HUES48 (cell line): ENCODE results near the gene ACCS.

Source experiments
- H3K27ac ChIP-seq: one replicate; pipeline ENCODE4 v1.7.0; 2013; ENCODE audit warnings: low read depth, low read length, inconsistent platforms
- H3K27me3 ChIP-seq: 2 replicates; pipeline ENCODE4 v1.6.1; 2013; ENCODE audit warnings: mild to moderate bottlenecking, low read length; ENCODE audit not compliant: control insufficient read depth, insufficient read depth
- H3K36me3 ChIP-seq: 2 replicates; pipeline ENCODE4 v1.6.1; 2013; ENCODE audit warnings: low read length; ENCODE audit not compliant: control insufficient read depth, insufficient read depth
- H3K4me1 ChIP-seq: 2 replicates; pipeline ENCODE4 v1.6.1; 2013; ENCODE audit warnings: mild to moderate bottlenecking, low read length; ENCODE audit not compliant: control insufficient read depth, insufficient read depth
- H3K4me3 ChIP-seq: 2 replicates; pipeline ENCODE4 v1.5.1; 2013; ENCODE audit warnings: mild to moderate bottlenecking, low read depth, low read length
- H3K9ac ChIP-seq: 2 replicates; pipeline ENCODE4 v1.6.1; 2013; ENCODE audit warnings: mild to moderate bottlenecking, low read depth, low read length, moderate library complexity
- H3K9me3 ChIP-seq: 2 replicates; pipeline ENCODE4 v1.6.1; 2013; ENCODE audit warnings: low read length; ENCODE audit not compliant: control insufficient read depth, insufficient read depth

Gene ACCS

GRCh38 chr11:44071157-44071556 lies 5.1 kb downstream of the ACCS start:
- H3K4me1 ChIP-seq: 0 out of 2 replicates have a peak, but pooled peaks cover 6% of the 10 kb centered on the region
- H3K9me3 ChIP-seq: no peaks in the 10 kb centered on the region
- no peaks in the 10 kb centered on the region for H3K36me3 ChIP-seq
- H3K27ac ChIP-seq: no peak overlapping the region
- peaks cover 15% of the 10 kb centered on the region for H3K27me3 ChIP-seq
- no peak overlapping the region for H3K9ac ChIP-seq
- H3K4me3 ChIP-seq: no peak overlapping the region

DNA sequence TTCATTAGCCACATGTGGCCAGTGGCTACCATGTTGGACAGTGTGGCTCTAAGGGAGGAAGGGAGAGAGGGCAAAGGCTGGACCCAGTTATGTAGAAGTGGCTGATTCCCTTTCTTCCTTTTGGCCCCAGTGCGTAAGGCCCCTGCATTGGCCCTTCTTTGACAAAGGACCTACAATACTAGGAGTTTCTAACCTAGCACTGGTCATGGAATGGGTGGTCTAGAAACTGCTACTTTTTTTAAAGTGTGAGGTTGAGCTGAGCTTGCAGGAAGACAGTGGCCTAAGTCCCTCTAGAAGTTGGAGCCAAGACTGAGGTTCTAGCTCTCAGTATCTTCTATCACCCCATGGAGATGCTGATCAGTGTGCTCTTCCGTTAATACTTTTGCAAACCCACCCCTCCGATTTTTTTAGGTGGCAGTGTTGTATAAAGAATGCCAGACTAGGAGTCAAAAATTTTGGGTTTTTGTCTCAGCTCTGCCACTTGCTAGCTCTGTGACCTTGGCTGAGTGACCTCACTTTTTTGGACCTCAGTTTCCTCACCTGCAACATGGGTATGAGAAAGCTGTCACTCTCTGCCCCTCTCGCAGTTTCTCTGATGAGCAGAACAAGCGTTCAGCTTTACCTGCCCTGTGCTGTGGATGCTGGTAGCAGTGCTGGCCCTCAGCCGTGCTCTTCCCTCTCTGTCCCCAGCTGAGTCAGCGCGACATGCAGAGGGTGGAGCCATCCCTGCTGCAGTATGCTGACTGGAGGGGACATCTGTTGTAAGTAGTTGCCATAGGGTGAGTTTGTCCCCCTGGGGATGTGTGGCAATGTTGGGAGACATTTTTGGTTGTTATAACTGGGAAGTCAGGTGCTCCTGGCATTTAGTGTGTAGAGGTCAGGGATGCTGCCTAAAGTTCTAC lies 6.9 kb downstream of the ACCS start:
- no peaks in the 10 kb centered on the region for H3K9me3 ChIP-seq
- H3K4me1 ChIP-seq: no peaks in the 10 kb centered on the region
- H3K4me3 ChIP-seq: no peak overlapping the region
- no peak overlapping the region for H3K27ac ChIP-seq
- peaks cover under 1% of the 10 kb centered on the region; the same call in 1 of the 2 replicates for H3K27me3 ChIP-seq
- H3K36me3 ChIP-seq: no peaks in the 10 kb centered on the region
- no peak overlapping the region for H3K9ac ChIP-seq

DNA sequence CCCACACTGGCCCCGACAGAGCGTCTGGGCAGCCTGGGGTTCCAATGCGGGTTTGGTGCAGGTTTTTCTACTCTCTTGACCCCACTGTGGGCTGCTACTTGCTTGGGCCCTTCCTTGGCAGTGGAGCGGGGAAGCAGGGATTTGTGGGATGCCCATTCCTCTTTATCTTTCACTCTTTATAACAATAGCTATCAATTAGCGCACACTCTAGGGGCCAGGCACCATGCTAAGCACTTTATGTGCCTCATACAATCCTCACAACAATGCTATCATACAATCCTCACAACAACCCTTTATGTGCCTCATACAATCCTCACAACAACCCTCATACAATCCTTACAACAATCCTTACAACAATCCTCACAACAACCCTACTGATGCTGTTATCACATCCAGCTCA lies 12.7 kb downstream of the ACCS start:
- no peak overlapping the region for H3K9ac ChIP-seq
- H3K36me3 ChIP-seq: no peaks in the 10 kb centered on the region
- H3K9me3 ChIP-seq: no peaks in the 10 kb centered on the region
- no peak overlapping the region for H3K27ac ChIP-seq
- no peaks in the 10 kb centered on the region for H3K4me1 ChIP-seq
- H3K27me3 ChIP-seq: no peaks in the 10 kb centered on the region
- no peak overlapping the region for H3K4me3 ChIP-seq

DNA sequence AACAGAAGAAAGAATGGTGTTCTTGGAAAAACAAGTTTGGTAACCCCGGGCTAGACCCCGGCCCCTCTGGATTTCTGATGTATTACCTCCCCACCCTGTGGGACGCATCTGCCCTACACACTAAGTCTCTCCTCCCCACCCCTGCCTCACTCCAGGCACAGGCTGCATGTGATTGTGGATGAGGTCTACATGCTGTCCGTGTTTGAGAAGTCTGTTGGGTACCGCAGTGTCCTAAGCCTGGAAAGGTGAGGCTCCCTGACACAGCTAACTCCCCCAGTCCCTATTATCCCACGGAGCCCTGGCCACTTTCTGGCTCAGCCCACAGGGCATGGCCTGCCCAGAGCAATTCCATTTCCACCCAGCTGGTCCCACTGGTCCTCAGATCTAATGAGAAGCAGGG lies 13.3 kb downstream of the ACCS start:
- H3K27me3 ChIP-seq: no peaks in the 10 kb centered on the region
- no peaks in the 10 kb centered on the region for H3K4me1 ChIP-seq
- no peaks in the 10 kb centered on the region for H3K36me3 ChIP-seq
- H3K9ac ChIP-seq: no peak overlapping the region
- no peak overlapping the region for H3K27ac ChIP-seq
- H3K9me3 ChIP-seq: no peaks in the 10 kb centered on the region
- H3K4me3 ChIP-seq: no peak overlapping the region

- no peaks in the 10 kb centered on the region for H3K4me1 ChIP-seq
- no peaks in the 10 kb centered on the region for H3K27me3 ChIP-seq
- no peaks in the 10 kb centered on the region for H3K36me3 ChIP-seq
- H3K9ac ChIP-seq: no peak overlapping the region
- H3K4me3 ChIP-seq: no peak overlapping the region
- no peak overlapping the region for H3K27ac ChIP-seq
- H3K9me3 ChIP-seq: no peaks in the 10 kb centered on the region
These were observed 14.9 kb downstream of the ACCS start for GRCh38 chr11:44080951-44081350.

DNA sequence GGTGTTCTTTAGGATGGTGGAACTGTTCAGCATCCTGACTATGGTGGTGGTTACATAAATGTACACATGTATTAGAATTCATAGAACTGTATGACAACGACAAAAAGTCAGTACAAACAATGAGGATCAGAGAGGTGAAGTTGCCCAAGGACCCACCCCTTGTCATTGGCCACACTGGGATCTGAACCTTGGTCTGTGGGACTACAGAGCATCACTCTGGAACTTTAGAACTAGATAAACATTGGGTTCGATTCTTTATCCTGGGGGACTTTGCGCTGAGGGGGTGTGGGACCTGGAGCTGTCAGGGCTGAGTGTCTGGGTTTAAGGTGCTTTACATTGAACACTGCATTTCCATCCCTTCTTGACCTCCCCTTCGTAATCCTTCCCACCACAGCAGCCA lies 16.6 kb downstream of the ACCS start:
- no peaks in the 10 kb centered on the region for H3K27me3 ChIP-seq
- no peak overlapping the region for H3K4me3 ChIP-seq
- no peaks in the 10 kb centered on the region for H3K36me3 ChIP-seq
- no peak overlapping the region for H3K9ac ChIP-seq
- no peaks in the 10 kb centered on the region for H3K9me3 ChIP-seq
- H3K27ac ChIP-seq: no peak overlapping the region
- no peaks in the 10 kb centered on the region for H3K4me1 ChIP-seq

DNA sequence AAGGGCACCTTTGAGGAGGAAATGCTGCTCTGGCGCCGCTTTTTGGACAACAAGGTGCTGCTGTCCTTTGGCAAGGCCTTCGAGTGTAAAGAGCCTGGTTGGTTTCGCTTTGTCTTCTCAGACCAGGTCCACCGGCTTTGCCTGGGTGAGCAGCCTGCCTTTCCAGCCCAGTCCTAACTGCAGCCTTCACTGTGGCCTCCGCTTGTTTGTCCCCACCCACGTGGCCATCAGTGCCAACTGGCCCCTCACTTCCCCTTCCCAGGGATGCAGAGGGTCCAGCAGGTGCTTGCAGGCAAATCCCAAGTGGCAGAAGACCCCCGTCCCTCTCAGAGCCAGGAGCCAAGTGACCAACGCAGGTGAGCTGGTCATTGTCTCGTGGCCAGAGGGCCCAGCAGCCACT lies 17.4 kb downstream of the ACCS start:
- H3K9ac ChIP-seq: no peak overlapping the region
- H3K36me3 ChIP-seq: no peaks in the 10 kb centered on the region
- no peak overlapping the region for H3K4me3 ChIP-seq
- no peaks in the 10 kb centered on the region for H3K27me3 ChIP-seq
- H3K27ac ChIP-seq: no peak overlapping the region
- H3K9me3 ChIP-seq: no peaks in the 10 kb centered on the region
- no peaks in the 10 kb centered on the region for H3K4me1 ChIP-seq

GRCh38 chr11:44083906-44084305 lies 17.8 kb downstream of the ACCS start:
- Histone ChIP-seq H3K36me3 (no peaks in the 10 kb centered on the region), H3K9ac (no peak overlapping the region), H3K4me1 (no peaks in the 10 kb centered on the region), H3K4me3 (no peak overlapping the region), H3K27me3 (no peaks in the 10 kb centered on the region), H3K27ac (no peak overlapping the region), H3K9me3 (no peaks in the 10 kb centered on the region)

DNA sequence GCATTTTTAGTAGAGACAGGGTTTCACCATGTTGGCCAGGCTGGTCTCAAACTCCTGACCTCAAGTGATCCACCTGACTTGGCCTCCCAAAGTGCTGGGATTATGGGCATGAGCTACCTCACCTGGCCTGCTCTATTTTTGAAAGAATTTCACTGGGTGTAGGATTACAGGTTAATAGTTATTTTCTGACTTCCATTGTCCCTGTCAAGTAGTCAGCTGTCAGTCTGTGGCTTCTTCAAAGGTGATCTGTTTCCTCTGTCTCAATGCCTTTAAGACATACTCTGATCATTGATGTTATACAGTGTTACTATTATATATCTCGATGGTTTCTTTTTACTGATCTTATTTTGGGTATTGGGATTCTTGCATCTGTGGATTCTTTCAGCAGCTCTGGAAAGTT lies 19.3 kb downstream of the ACCS start:
- Histone ChIP-seq H3K36me3 (no peaks in the 10 kb centered on the region), H3K27me3 (no peaks in the 10 kb centered on the region), H3K4me3 (no peak overlapping the region), H3K9me3 (no peaks in the 10 kb centered on the region), H3K9ac (no peak overlapping the region), H3K4me1 (no peaks in the 10 kb centered on the region), H3K27ac (no peak overlapping the region)

DNA sequence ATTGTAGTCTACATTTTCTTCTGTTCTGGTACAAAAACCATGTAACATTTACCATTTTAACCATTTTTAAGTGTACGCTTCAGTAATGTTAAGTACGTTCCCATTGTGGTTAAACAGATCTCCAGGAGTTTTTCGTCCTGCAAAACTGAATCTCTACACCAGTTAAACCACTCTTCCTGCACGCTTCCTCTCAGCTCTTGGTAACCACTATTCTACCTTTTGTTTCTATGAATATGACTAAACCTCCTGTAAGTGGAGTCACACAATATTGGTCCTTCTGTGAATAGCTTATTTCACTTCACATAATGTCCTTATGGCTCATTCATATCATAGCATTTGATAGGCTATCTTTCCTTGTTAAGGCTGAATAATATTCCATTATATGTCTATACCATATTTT lies 22.3 kb downstream of the ACCS start:
- no peak overlapping the region for H3K27ac ChIP-seq
- no peaks in the 10 kb centered on the region for H3K4me1 ChIP-seq
- H3K9me3 ChIP-seq: no peaks in the 10 kb centered on the region
- no peak overlapping the region for H3K9ac ChIP-seq
- no peaks in the 10 kb centered on the region; the same call in 1 of the 2 replicates for H3K27me3 ChIP-seq
- no peak overlapping the region for H3K4me3 ChIP-seq
- no peaks in the 10 kb centered on the region for H3K36me3 ChIP-seq

DNA sequence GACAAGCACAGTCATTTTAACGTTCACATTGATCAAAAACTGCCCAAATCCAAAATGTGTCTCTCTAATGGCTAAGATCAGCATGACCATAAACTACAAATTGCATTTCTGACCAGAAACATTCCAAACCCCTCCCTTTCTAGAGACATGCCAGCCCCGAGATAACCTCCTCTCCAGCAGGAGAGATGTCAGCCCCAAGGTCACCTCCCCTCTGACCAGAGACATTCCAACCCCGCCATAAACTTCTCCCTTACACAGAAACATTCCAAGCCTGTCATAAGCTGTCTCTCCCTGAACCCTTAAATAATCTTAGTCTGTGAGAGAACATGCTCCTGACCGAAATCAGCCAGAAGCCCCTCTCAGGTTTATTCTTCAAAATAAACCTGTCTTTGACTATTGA lies 22.8 kb downstream of the ACCS start:
- H3K9me3 ChIP-seq: no peaks in the 10 kb centered on the region
- H3K36me3 ChIP-seq: no peaks in the 10 kb centered on the region
- no peak overlapping the region for H3K27ac ChIP-seq

More for the DNA sequence above, 22.8 kb downstream of the ACCS start:
- H3K27me3 ChIP-seq: no peaks in the 10 kb centered on the region; the same call in 1 of the 2 replicates
- no peak overlapping the region for H3K9ac ChIP-seq
- H3K4me1 ChIP-seq: no peaks in the 10 kb centered on the region
- no peak overlapping the region for H3K4me3 ChIP-seq
